Right lobe of liver (tissue), 4 donors: ENCODE results near the gene HIF1AN.

ENCODE experiments used
- POLR2A ChIP-seq: fragments of 450-650 bp; IDR thresholded peaks from one replicate; pipeline ENCODE4 v1.6.1; 2017; ENCODE audit warnings: antibody characterized with exemption, mild to moderate bottlenecking
- TF ChIP-seq, protein P1 (sequence below), 4 donors: fragments of 200-600 bp in 3 of 4; fragments of 450-650 bp in 1 of 4; IDR thresholded peaks; one replicate each; pipeline versions ENCODE4 v1.5.1 to v1.8.0; 2016 to 2022; ENCODE audit warnings: antibody characterized with exemption in 4 of 4, mild to moderate bottlenecking in 2 of 4
- donor health status: DM: no; HTN: no; CAD: no.
- donor health status: DM: no; HTN: no; CAD: no.
- donor health status: DM: no; HTN: yes; CAD: no.

DNA sequence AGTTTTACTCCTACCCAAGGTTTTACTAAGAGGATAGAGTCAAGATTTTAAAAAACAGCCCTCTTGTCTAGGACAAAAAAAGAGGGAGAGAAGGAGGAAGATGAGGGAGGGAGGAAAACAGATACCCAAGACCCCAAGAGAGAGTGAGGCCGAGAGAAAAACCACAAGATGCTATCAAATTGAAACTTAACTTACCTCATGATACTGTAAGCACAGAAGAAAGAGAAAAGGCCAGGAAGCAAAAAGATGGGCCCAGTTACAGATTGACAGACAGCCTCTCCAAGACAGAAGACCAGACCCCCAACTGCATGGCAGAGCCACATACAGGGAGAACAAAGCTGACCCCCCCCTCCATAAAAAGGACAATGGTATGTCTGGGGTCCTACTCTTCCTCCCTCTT is 27.5 kb upstream of the HIF1AN start:
- TF ChIP-seq, protein P1, sequence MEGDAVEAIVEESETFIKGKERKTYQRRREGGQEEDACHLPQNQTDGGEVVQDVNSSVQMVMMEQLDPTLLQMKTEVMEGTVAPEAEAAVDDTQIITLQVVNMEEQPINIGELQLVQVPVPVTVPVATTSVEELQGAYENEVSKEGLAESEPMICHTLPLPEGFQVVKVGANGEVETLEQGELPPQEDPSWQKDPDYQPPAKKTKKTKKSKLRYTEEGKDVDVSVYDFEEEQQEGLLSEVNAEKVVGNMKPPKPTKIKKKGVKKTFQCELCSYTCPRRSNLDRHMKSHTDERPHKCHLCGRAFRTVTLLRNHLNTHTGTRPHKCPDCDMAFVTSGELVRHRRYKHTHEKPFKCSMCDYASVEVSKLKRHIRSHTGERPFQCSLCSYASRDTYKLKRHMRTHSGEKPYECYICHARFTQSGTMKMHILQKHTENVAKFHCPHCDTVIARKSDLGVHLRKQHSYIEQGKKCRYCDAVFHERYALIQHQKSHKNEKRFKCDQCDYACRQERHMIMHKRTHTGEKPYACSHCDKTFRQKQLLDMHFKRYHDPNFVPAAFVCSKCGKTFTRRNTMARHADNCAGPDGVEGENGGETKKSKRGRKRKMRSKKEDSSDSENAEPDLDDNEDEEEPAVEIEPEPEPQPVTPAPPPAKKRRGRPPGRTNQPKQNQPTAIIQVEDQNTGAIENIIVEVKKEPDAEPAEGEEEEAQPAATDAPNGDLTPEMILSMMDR (IDR thresholded peaks at IDR 0.05): no peak
- no peak for TF ChIP-seq POLR2A
